Common myeloid progenitor, CD34-positive (primary cell): Measurements from ENCODE around the gene GRAMD1C.

Source experiments
- CTCF ChIA-PET: fragments of 350-600 bp; sonication (Branson Sonifier 250); formaldehyde crosslinking; loops from one replicate; lab custom pipeline; 2021; ENCODE audit warnings: antibody characterized with exemption; lab: Charles Lee
- POLR2A ChIA-PET: fragments of 350-600 bp; sonication (Branson Sonifier 250); formaldehyde crosslinking; loops from one replicate; lab custom pipeline; 2021; ENCODE audit warnings: antibody characterized with exemption; lab: Charles Lee
- DNase-seq, 3 donors: peaks; one replicate each; pipeline versions ENCODE4 v3.0.0 to v3.0.0-alpha.2; 2013
- H3K27ac ChIP-seq, 2 experiments: 1 replicate in 1 of 2; 2 replicates in 1 of 2; pipeline ENCODE4 v1.7.0; 2013; ENCODE audit warnings: inconsistent platforms in 2 of 2, low read length in 2 of 2, mild to moderate bottlenecking in 2 of 2, low read depth in 1 of 2, moderate library complexity in 1 of 2; ENCODE audit not compliant: severe bottlenecking in 2 of 2, insufficient read depth in 1 of 2, poor library complexity in 1 of 2
- H3K27me3 ChIP-seq, 5 experiments: replicated peaks in 2 of 5; 1 replicate in 3 of 5; 2 replicates in 2 of 5; pipeline versions ENCODE4 v1.6.1 to v1.7.0; 2013; ENCODE audit warnings: low read length in 4 of 5, mild to moderate bottlenecking in 2 of 5, moderate library complexity in 2 of 5, inconsistent platforms in 1 of 5; ENCODE audit not compliant: insufficient read depth in 5 of 5, control insufficient read depth in 4 of 5
- H3K36me3 ChIP-seq, 4 experiments: 1 replicate in 2 of 4; 2 replicates in 2 of 4; pipeline versions ENCODE4 v1.6.1 to v1.7.0; 2013; ENCODE audit warnings: low read length in 3 of 4, control low read depth in 1 of 4, mild to moderate bottlenecking in 1 of 4; ENCODE audit not compliant: control insufficient read depth in 4 of 4, insufficient read depth in 4 of 4
- H3K4me1 ChIP-seq, 4 experiments: 1 replicate in 3 of 4; 2 replicates in 1 of 4; pipeline versions ENCODE4 v1.6.1 to v1.7.1; 2013; ENCODE audit warnings: low read length in 3 of 4, mild to moderate bottlenecking in 3 of 4, control low read depth in 1 of 4, inconsistent platforms in 1 of 4, moderate library complexity in 1 of 4; ENCODE audit not compliant: control insufficient read depth in 4 of 4, insufficient read depth in 4 of 4; ENCODE audit errors: control extremely low read depth in 1 of 4
- H3K4me3 ChIP-seq, 7 experiments: 1 replicate in 4 of 7; 2 replicates in 3 of 7; pipeline versions ENCODE4 v1.5.1 to v1.7.0; 2013; ENCODE audit warnings: mild to moderate bottlenecking in 7 of 7, low read length in 6 of 7, moderate library complexity in 6 of 7, inconsistent platforms in 2 of 7, low read depth in 2 of 7, control low read depth in 1 of 7; ENCODE audit not compliant: insufficient read depth in 4 of 7, control insufficient read depth in 1 of 7; ENCODE audit errors: extremely low read depth in 1 of 7
- H3K9me3 ChIP-seq, 5 experiments: 1 replicate in 4 of 5; 2 replicates in 1 of 5; pipeline versions ENCODE4 v1.6.1 to v1.7.1; 2013; ENCODE audit warnings: low read length in 4 of 5, mild to moderate bottlenecking in 2 of 5, inconsistent platforms in 1 of 5, low read depth in 1 of 5, moderate library complexity in 1 of 5; ENCODE audit not compliant: control insufficient read depth in 4 of 5, insufficient read depth in 2 of 5; ENCODE audit errors: control extremely low read depth in 1 of 5
- WGBS: methylation state at CpG from one replicate; pipeline ENCODE4 v1.1.5; 2013; ENCODE audit not compliant: insufficient coverage; 5-methylcytosine and 5-hydroxymethylcytosine counted together

The GRAMD1C gene

GRCh38 chr3:113805249-113805648 is 33.3 kb upstream of the GRAMD1C start:
- POLR2A ChIA-PET = no interaction called here
- peaks cover 20 to 52% (median 35%) of the 10 kb centered on the region in 4 experiments for H3K36me3 ChIP-seq
- CTCF ChIA-PET = interaction anchor here (1.1 to 1.4 kb wide), 2 partner anchors 13 to 23 kb away, joined by 3 read pairs; no protein-coding TSS in a partner anchor

GRCh38 chr3:113812854-113813253 is 25.7 kb upstream of the GRAMD1C start:
- ChIA-PET CTCF (interaction anchor here (0.7 to 1.5 kb wide), 2 partner anchors 10 to 19 kb away, joined by 3 read pairs; no protein-coding TSS in a partner anchor), POLR2A (no interaction called here)
- Histone ChIP-seq H3K4me1 (no peaks in the 10 kb centered on the region), H3K9me3 (no peaks in the 10 kb centered on the region), H3K27ac (no peak overlapping the region), H3K27me3 (no peaks in the 10 kb centered on the region), H3K36me3 (peaks cover 0 to 25% (median 11%) of the 10 kb centered on the region in 4 experiments), H3K4me3 (no peak overlapping the region)
- 94% methylated on average over 3 of the region's 3 CpGs for WGBS
- no peak for DNase-seq

More at GRCh38 chr3:113805249-113805648, 33.3 kb upstream of the GRAMD1C start:
- WGBS = 100% methylated on average over 2 of the region's 3 CpGs
- Histone ChIP-seq H3K27ac (no peak overlapping the region), H3K27me3 (no peaks in the 10 kb centered on the region), H3K4me3 (no peak overlapping the region), H3K9me3 (no peaks in the 10 kb centered on the region), H3K4me1 (no peaks in the 10 kb centered on the region)
- DNase-seq = no peak

- CTCF ChIA-PET = no interaction called here
- no peak for DNase-seq
- H3K4me1 ChIP-seq = no peaks in the 10 kb centered on the region
- no peak overlapping the region for H3K4me3 ChIP-seq
- POLR2A ChIA-PET = no interaction called here
- no peaks in the 10 kb centered on the region for H3K36me3 ChIP-seq
- no peak overlapping the region for H3K27ac ChIP-seq
- H3K27me3 ChIP-seq = no peaks in the 10 kb centered on the region
- WGBS = 92% methylated on average over 2 of the region's 3 CpGs
- H3K9me3 ChIP-seq = no peaks in the 10 kb centered on the region
These were observed 18.7 kb upstream of the GRAMD1C start for GRCh38 chr3:113819866-113820265.

GRCh38 chr3:113825090-113825489 is 13.5 kb upstream of the GRAMD1C start:
- no peak overlapping the region for H3K4me3 ChIP-seq
- CTCF ChIA-PET = interaction anchor here (0.7 to 1.9 kb wide), 5 partner anchors 12 to 594 kb away, joined by 3 to 7 read pairs (median 3); no protein-coding TSS in a partner anchor
- WGBS = no CpG with 5 or more reads among the region's 2 CpGs
- no peaks in the 10 kb centered on the region for H3K9me3 ChIP-seq
- no peaks in the 10 kb centered on the region for H3K27me3 ChIP-seq
- H3K36me3 ChIP-seq = no peaks in the 10 kb centered on the region
- no peak overlapping the region for H3K27ac ChIP-seq
- DNase-seq = peak in 1 of 3 donors; percentile 4
- POLR2A ChIA-PET = no interaction called here
- peaks cover 0 to 6% (median 4%) of the 10 kb centered on the region in 4 experiments for H3K4me1 ChIP-seq

GRCh38 chr3:113828600-113828999 is 10.0 kb upstream of the GRAMD1C start:
- Histone ChIP-seq H3K27me3 (no peaks in the 10 kb centered on the region), H3K4me3 (no peak overlapping the region), H3K4me1 (peaks cover 3 to 21% (median 12%) of the 10 kb centered on the region in 4 experiments), H3K9me3 (no peaks in the 10 kb centered on the region), H3K36me3 (no peaks in the 10 kb centered on the region), H3K27ac (no peak overlapping the region)
- POLR2A ChIA-PET = no interaction called here
- CTCF ChIA-PET = no interaction called here
- DNase-seq = no peak
- 89% methylated on average over 1 of the region's 1 CpG for WGBS

GRCh38 chr3:113829576-113830354 is 8.8 kb upstream of the GRAMD1C start:
- 91% methylated on average over 10 of the region's 10 CpGs for WGBS

GRCh38 chr3:113831103-113831355 is 7.6 kb upstream of the GRAMD1C start:
- CTCF ChIA-PET = interaction anchor here (1.9 kb wide), 1 partner anchor 90 kb away, joined by 4 read pairs; no protein-coding TSS in a partner anchor
- DNase-seq = no peak
- H3K36me3 ChIP-seq = no peaks in the 10 kb centered on the region
- WGBS = no CpG with 5 or more reads among the region's 1 CpG
- H3K4me3 ChIP-seq = no peak overlapping the region
- H3K4me1 ChIP-seq = peaks cover 3 to 21% (median 12%) of the 10 kb centered on the region in 4 experiments
- no peaks in the 10 kb centered on the region for H3K27me3 ChIP-seq
- H3K9me3 ChIP-seq = no peaks in the 10 kb centered on the region
- no peak overlapping the region for H3K27ac ChIP-seq
- POLR2A ChIA-PET = interaction anchor here (0.7 kb wide), 1 partner anchor 187 kb away, joined by 3 read pairs; no protein-coding TSS in a partner anchor

More at GRCh38 chr3:113829576-113830354, 8.8 kb upstream of the GRAMD1C start:
- Histone ChIP-seq H3K9me3 (no peaks in the 10 kb centered on the region), H3K4me1 (peaks cover 3 to 21% (median 12%) of the 10 kb centered on the region in 4 experiments), H3K36me3 (no peaks in the 10 kb centered on the region), H3K27me3 (no peaks in the 10 kb centered on the region), H3K4me3 (no peak overlapping the region), H3K27ac (peak overlapping the region; percentile 34 to 65)
- DNase-seq = no peak
- ChIA-PET CTCF (interaction anchor here (1.4 to 1.9 kb wide), 2 partner anchors 12 to 88 kb away, joined by 4 read pairs; no protein-coding TSS in a partner anchor), POLR2A (interaction anchor here (0.5 kb wide), 1 partner anchor 46 kb away, joined by 3 read pairs; no protein-coding TSS in a partner anchor)
